HG02840 (cell line): ENCODE measurements around the gene CFAP74.

Experiments used
- ATAC-seq: cut with Tn5 transposase; IDR thresholded peaks from one replicate; pipeline ENCODE4 v1.9.1; 2021; ENCODE audit warnings: mild to moderate bottlenecking, moderate library complexity, moderate number of reproducible peaks; ENCODE audit not compliant: unreplicated experiment, low FRiP score

CFAP74 gene

GRCh38 chr1:1906185-1907097, 97.1 kb downstream of the CFAP74 start:
- ATAC-seq = no peak

DNA sequence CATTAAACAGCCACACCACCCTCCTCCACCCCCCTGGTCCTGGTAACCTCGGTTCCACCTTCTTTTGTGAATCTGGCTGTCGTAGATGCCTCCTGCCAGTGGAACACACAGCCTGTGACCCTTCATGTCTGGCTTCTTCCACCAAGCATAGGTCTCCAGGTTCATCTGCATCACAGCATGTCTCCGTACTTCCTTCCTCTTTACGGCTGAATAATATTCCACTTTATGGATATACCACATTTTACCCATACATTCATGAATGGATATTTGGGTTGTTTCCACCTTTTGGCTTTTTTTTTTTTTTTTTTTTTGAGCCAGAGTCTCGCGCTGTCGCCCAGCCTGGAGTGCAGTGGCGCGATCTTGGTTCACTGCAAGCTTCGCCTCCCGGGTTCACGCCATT, 100.4 kb downstream of the CFAP74 start:
- ATAC-seq = no peak

- no peak for ATAC-seq
Measured at GRCh38 chr1:1901641-1902294, 101.8 kb downstream of the CFAP74 start.

DNA sequence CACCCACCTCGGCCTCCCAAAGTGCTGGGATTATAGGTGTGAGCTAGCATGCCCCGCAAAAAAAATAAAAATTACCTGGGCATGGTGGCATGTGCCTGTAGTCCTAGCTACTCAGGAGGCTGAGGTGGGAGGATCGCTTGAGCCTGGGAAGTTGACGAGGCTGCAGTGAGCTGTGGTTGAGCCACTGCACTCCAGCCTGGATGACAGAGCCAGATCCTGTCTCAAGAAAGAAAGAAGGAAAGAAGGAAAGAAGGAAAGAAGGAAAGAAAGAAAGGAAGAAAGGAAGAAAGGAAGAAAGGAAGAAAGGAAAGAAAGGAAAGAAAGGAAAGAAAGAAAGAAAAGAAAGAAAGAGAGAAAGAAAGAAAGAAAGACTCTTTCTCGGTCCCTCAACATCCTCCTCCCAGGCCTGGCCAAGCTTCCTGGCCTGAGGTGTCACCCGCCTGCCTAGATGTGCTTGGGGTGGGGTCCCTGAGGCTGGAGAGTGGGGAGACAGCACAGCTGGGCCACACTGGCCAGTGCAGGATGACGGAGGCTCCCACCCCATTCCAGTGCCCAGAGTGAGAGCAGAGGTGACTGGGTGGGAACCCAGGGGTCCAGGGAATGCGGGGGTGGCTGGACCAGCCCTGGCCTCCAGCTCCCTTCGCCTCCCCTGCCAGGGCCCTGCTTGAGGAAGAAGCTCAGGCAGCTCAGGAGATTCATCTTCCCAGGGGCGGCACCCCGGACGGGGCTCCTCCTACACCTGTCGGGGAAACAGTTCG, 102.5 kb downstream of the CFAP74 start:
- ATAC-seq = no peak

GRCh38 chr1:1899967-1900327, 103.6 kb downstream of the CFAP74 start:
- ATAC-seq = no peak

- no peak for ATAC-seq
Measured at GRCh38 chr1:1899266-1899966, 104.2 kb downstream of the CFAP74 start.

DNA sequence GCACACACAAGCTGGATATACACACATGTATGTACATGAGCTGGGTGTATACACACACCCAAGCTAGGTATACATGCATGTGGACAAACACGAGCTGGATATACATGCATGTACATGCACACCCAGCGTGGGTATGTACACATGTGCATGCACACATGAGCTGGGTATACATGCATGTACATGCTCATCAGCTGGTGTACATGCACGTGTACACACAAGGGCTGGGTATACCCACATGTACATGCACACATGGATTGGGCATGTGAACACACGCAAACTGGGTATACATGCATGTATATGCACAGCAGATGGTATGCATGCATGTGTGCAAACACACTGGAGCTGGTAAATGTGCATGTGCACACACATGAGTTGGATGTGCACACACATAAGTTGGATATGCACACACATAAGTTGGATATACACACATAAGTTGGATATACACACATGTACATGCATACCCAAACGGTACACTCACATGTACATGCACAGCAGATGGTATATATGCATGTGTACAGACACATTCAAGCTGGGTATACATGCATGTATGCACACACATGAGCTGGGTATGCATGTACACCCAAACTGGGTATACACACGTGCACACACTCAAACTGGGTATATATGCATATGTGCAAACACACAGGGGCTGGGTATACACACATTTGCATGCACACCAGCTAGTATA, 105.2 kb downstream of the CFAP74 start:
- no peak for ATAC-seq

DNA sequence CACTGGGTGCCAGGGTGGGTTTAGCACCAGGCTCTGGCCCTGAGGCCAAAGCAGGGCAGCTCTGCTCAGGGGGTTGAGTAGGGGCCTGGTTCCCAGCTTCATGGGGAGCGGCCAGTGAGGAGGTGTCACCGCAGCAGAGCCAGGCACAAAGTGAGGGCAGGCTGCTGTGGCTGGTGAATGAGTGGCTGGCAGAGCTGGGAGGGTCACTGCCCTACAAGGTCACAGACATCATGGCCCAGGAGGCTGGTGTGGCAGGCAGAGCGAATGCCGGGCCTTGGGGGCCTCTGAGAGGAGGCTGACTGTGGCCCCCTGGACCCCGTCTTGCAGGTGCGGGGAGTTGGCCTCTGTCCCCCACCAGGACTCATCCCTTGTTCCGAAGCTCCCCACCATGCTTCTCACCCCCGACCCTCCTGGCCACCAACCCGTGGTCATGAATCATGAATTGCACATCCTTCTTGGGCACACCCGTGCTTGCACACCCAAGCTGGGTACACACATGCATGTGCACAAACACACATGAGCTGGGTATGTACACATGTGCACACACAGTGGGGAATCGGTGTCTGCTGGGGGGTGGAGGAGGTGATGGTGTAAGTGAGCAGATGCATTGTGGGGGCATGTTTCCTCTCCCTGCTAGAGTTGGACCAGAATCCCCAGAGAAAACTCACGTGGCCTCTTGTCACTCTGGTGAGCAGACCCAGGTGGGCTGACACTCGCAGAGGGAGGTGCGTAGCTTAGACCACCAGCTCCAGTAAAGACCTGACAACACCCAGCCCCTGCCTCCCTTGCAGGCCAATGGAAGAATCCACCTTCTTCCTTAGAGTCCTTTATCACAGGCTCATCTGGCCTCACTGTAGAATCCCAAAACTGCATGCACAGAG, 107.9 kb downstream of the CFAP74 start:
- ATAC-seq = no peak

GRCh38 chr1:1895060-1895418, 108.5 kb downstream of the CFAP74 start:
- ATAC-seq = no peak

DNA sequence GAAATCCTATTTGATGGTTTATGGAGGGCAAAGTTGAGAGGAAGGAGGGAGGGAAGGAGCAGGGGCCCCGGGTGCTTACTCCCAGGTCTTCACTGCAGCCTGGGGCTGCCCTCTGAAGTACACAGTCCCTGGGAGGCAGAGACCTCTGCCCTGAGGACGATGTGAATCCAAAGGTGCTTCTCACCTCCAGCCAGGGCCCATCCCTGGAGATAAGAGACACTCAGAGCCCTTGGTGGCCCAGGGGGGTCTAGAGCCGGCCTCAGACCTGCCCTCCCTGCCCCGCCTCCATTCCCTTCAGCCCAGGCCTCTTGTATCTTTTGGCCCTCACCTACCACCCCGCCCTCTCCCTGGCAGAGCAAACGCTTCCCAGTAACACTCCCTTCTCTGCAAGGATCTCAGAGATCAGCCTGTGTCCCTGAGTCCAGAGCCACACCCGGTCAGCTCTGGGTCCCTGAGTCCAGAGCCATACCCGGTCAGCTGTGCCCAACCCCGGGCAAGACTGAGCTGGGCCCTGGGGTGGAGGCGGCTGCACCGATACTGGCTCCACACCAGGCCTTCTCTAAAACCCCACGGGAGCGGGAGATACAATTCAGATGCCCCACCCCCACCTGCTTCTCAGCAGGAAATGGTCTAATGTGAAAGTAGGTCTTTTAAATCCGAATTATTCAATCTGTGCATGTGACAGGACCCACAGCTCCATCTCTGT, 109.1 kb downstream of the CFAP74 start:
- no peak for ATAC-seq

DNA sequence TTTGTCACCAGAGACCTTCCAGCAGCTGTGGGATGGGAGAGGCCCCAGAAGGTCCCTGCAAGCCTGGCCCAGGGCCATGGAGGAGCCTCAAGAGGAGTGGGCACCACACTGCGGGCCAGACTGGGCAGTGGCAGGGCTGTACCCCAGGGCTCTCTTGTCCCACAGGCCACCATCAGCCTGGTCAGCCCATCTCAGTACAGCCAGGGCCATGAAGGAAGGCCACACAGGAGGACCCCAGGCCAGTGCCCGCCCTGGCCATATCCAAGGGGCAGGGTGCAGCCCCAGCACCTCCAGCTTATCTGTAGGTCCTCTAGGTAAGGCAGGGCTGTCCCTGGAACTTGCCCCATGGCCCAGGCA, 109.6 kb downstream of the CFAP74 start:
- ATAC-seq = no peak

DNA sequence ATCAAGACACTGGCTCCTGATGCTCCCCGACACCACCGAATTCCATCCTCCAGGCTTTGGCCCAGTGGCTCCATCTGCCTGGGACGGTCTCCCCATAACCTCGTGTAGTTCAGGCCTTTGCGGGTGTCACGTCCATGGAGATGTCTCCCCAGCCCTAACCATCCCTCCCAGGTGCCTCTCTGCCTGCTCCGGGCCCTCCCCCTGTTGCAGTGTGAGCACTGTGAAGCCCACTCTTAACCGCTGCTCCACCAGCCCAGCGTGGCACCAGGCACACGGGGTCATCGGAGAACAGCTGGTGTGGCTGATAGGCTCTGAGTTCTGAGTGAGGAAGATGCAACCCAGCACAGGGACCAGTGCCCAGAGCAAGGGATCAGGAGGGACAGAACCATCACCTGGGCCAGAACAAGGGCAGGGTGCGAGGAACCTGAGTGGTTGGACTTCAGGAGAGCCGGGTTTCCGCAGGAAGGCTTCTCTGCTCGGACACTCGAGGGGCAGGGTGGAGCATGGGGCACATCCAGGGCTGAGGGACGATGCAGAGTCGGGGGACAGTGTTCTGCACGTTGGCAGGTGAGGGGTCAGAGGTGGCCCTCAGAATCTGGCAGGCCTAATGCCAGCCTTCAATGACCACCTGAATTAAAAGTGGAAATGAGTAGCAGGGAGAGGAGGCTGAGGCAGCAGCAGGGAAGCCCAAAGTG, 110.1 kb downstream of the CFAP74 start:
- ATAC-seq = no peak

DNA sequence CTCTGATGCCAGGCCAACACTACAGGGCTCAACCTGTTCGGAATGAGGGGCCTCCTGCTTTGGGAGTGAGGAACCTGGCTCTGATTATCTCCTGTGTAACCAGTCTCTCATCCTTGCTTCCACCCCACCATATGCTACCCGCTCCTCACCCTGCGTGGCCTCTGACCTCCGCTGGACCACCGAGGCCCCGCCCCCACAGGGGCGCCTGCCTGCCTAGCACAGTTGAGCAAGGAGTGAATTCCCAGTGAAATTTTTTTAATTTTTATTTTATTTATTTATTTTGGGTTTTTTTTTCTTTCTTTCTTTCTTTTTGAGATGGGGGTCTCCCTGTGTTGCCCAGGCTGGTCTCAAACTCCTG, 110.8 kb downstream of the CFAP74 start:
- ATAC-seq = no peak

GRCh38 chr1:1892079-1892762, 111.4 kb downstream of the CFAP74 start:
- ATAC-seq = no peak

GRCh38 chr1:1891349-1892078, 112.1 kb downstream of the CFAP74 start:
- no peak for ATAC-seq

DNA sequence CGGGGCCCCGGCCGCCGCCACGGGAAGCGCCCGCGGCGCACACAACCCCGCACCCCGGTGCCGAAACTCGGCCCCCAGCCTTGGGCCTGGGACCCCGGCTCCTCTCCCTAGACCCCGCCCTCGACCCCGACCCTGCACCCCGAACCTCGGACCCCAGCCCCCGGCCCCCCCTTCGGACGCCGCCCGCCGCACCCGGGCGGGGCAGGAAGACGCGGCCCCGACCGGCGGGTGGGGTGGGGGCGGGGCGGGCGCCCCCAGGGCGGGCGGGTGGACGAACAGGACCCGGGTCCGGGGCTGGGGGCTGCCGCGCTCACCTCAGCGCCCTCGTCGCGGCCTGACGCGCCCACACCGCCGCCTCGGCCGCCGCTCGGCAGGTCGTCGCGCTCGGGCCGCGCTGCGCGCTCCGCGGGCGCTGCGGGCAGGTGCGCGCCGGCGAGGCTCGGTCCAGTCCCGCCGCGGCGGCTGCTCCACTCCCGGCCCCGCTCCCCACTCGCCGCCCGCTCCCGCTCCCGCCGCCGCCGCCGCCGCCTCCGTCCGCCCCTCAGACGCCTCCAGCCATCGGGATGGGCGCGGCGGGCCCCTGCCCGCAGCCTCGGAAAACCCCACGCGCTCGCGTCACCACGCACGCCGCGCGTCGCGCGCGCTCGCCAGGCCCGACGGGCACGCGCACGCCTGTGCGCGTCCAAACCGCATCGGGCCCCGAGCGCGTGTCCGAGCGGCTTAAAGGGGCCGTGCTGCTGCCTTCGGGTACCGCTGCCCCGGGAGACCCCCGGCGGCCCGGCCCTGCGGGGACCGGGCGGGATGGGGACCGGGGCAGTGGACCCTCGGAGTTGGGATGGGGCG, 112.9 kb downstream of the CFAP74 start, which contains the start of gene GNB1:
TSS of gene GNB1 (minus strand) at position 582 of the 843 bp plus-strand sequence. CDS start 65,634 bp downstream, outside the sequence.
- ATAC-seq = peak; percentile 75
